ENCODE measurements around the gene LAMTOR2. TPM values are rescaled to one million over a fixed set of nuclear protein-coding genes. Genes with fewer than 3 reads are reported as not detected.
A peak's percentile ranks its signal among the peaks of the same experiment; 100 is the strongest.

LAMTOR2 gene
- total and polyA plus RNA-seq, 2 of the 8 experiments (the other 6 are each of a cell fraction or from before 2014, with no cell fraction given), result 54.7 to 122 TPM

- peak overlapping the region; percentile 60 for H4K8ac ChIP-seq (ENCODE audit: extremely low read depth, insufficient read depth, low read length)
- peak overlapping the region in 3 of 4 experiments; percentile 52 to 90 (median 87); a peak in 5 of 7 replicates for H3K9ac ChIP-seq (replicated peaks in 1 of 4; ENCODE audit: extremely low read depth in 1 of 4, low read depth in 3 of 4, low read length in 3 of 4)
- H3K4ac ChIP-seq (replicated peaks; ENCODE audit: insufficient read length, low read depth, low read length), result peak overlapping the region; percentile 82
- H2AK5ac ChIP-seq (ENCODE audit: low read depth, low read length), result no peak overlapping the region
- H2BK5ac ChIP-seq (ENCODE audit: low read depth, low read length), result peak overlapping the region; percentile 98; the same call in 1 of the 2 replicates
- ChIA-PET CTCF (ENCODE audit: partially characterized antibody) (interaction anchor here (0.8 to 2.5 kb wide), 3 partner anchors 10 to 350 kb away, joined by 3 to 17 read pairs (median 6); no protein-coding TSS in a partner anchor), POLR2A (ENCODE audit: partially characterized antibody) (interaction anchor here (0.6 to 3.4 kb wide), 14 partner anchors 9 to 103 kb away, joined by 3 to 20 read pairs (median 4); partner anchors contain the start of genes ARHGEF2, LAMTOR2, LMNA and RAB25)
- no peak overlapping the region for H2AFZ ChIP-seq (ENCODE audit: low read length)
- peaks cover 3 to 25% (median 9%) of the 10 kb centered on the region in 4 experiments; a peak in 6 of 8 replicates for H3K36me3 ChIP-seq (ENCODE audit: control insufficient read depth in 2 of 4, insufficient read depth in 4 of 4, low read length in 3 of 4)
- peaks cover 14 to 26% of the 10 kb centered on the region in 2 experiments for H4K20me1 ChIP-seq (replicated peaks in 1 of 2; ENCODE audit: control insufficient read depth in 1 of 2, insufficient read depth in 2 of 2, low read length in 2 of 2)
- FAIRE-seq (no peak), DNase-seq (ENCODE audit: low read depth in 1 of 2, low spot score in 2 of 2) (peak in 1 of 2 experiments; percentile 63)
- H3K27ac ChIP-seq (ENCODE audit: low read depth, low read length), result 0 out of 2 replicates have a peak overlapping the region, but pooled peaks have one; percentile 86
- no peak overlapping the region for H3K14ac ChIP-seq (ENCODE audit: insufficient read length)
- H3K4me3 ChIP-seq (ENCODE audit: extremely low read depth in 1 of 4, insufficient read depth in 2 of 4, low read depth in 3 of 4, low read length in 4 of 4), result peak overlapping the region; percentile 86 to 98 (median 94)
- peaks cover 14% of the 10 kb centered on the region for H3K23me2 ChIP-seq (ENCODE audit: low read depth, low read length)
- peaks cover 24% of the 10 kb centered on the region for H3K79me1 ChIP-seq (ENCODE audit: low read depth, low read length)
- H3K4me1 ChIP-seq (replicated peaks in 1 of 4; ENCODE audit: control insufficient read depth in 3 of 4, insufficient read depth in 4 of 4, low read length in 3 of 4), result peaks cover 15 to 43% (median 29%) of the 10 kb centered on the region in 4 experiments
- peak overlapping the region; percentile 77 for H2BK120ac ChIP-seq (replicated peaks; ENCODE audit: low read depth, low read length)
- peaks cover 19 to 72% of the 10 kb centered on the region in 2 experiments for H3K79me2 ChIP-seq (ENCODE audit: control insufficient read depth in 1 of 2, insufficient read depth in 2 of 2, low read length in 2 of 2)
- H2BK12ac ChIP-seq (ENCODE audit: low read depth, low read length), result 0 out of 2 replicates have a peak overlapping the region, but pooled peaks have one; percentile 39
- WGBS, 2 experiments (ENCODE audit: extremely low coverage in 1 of 2, insufficient coverage in 1 of 2, insufficient read length in 1 of 2, insufficient replicate concordance in 2 of 2, low coverage in 1 of 2, low lambda C conversion rate in 2 of 2, missing lambda C conversion rate in 1 of 2), result 0% methylated on average over 4 of the region's 8 CpGs; no CpG with 5 or more reads in 1 of the 2 experiments
- H4K91ac ChIP-seq (replicated peaks; ENCODE audit: insufficient read length, low read length), result peak overlapping the region; percentile 99
- H2BK15ac ChIP-seq (ENCODE audit: low read length), result peak overlapping the region; percentile 72; the same call in 1 of the 2 replicates
- H3K56ac ChIP-seq (replicated peaks; ENCODE audit: insufficient read length, low read depth, low read length), result peak overlapping the region; percentile 86
- H3K9me3 ChIP-seq (ENCODE audit: insufficient read depth in 2 of 2, low read depth in 1 of 2, low read length in 1 of 2), result no peaks in the 10 kb centered on the region
- H3K4me2 ChIP-seq (ENCODE audit: insufficient read depth in 1 of 2, low read depth in 2 of 2, low read length in 2 of 2), result peak overlapping the region; percentile 76 to 79
- peak overlapping the region; percentile 82 for H4K5ac ChIP-seq (ENCODE audit: insufficient read length, low read depth, low read length)
- no peak overlapping the region for H3K23ac ChIP-seq (ENCODE audit: insufficient read length)
- peak overlapping the region; percentile 93 for H3K18ac ChIP-seq (ENCODE audit: extremely low read depth, low read length)
- 0 out of 2 replicates have a peak overlapping the region, but pooled peaks have one; percentile 21 for H2BK20ac ChIP-seq (ENCODE audit: low read length)
- H3K27me3 ChIP-seq (replicated peaks in 1 of 4; ENCODE audit: control insufficient read depth in 3 of 4, extremely low read depth in 1 of 4, insufficient read depth in 3 of 4, low read length in 3 of 4), result no peaks in the 10 kb centered on the region
- TF ChIP-seq CTBP2 (IDR thresholded peaks at IDR 0.05; ENCODE audit: borderline replicate concordance, insufficient read depth, insufficient read length, low read length) (no peak), CEBPB (IDR thresholded peaks at IDR 0.05; ENCODE audit: low read depth, low read length) (no peak), EGR1 (IDR thresholded peaks at IDR 0.05; ENCODE audit: borderline replicate concordance, low read depth, low read length) (0 out of 2 replicates have a peak, but pooled peaks have one; percentile 29), PHF8 (conservative IDR thresholded peaks at IDR 0.05; ENCODE audit: low read depth, low read length) (no peak), SIRT6 (IDR thresholded peaks at IDR 0.05; ENCODE audit: low read length) (no peak), SUZ12 (IDR thresholded peaks at IDR 0.05; ENCODE audit: low read length) (no peak), HDAC2 (IDR thresholded peaks at IDR 0.05; ENCODE audit: borderline replicate concordance in 1 of 2, low read depth in 2 of 2, low read length in 2 of 2) (no peak), ATF3 (IDR thresholded peaks at IDR 0.05; ENCODE audit: insufficient read depth, low read depth, low read length) (no peak), SIX5 (IDR thresholded peaks at IDR 0.05; ENCODE audit: low read depth, low read length) (no peak), SIN3A (conservative IDR thresholded peaks at IDR 0.05 in 1 of 2, IDR thresholded peaks at IDR 0.05 in 1 of 2; ENCODE audit: low read depth in 1 of 2, low read length in 2 of 2) (0 out of 4 replicates have a peak, but pooled peaks of 1 of the 2 experiments have one; percentile 24)
These were observed 25.8 kb downstream of the LAMTOR2 start for GRCh38 chr1:156080241-156080862.
